EL (cell line): Measurements from ENCODE around the gene HNRNPAB.
"Not testable (repeated sequence)": the region's sequence is repeated elsewhere in the genome, so short reads cannot be mapped to it uniquely, and the experiment has no call there.

Experiments
- DNase-seq: peaks from one replicate; pipeline ENCODE4 v3.0.0-alpha.2; 2016

Gene HNRNPAB

GRCh38 chr5:178247481-178248456 lies 43.4 kb downstream of the HNRNPAB start:
- no peak for DNase-seq

- DNase-seq: no peak
Measured at GRCh38 chr5:178248750-178249149, 44.4 kb downstream of the HNRNPAB start.

GRCh38 chr5:178249191-178249989 lies 45.1 kb downstream of the HNRNPAB start:
- DNase-seq: peak; percentile 66

GRCh38 chr5:178250263-178250662 lies 45.9 kb downstream of the HNRNPAB start:
- DNase-seq: no peak

- no peak for DNase-seq
Measured at GRCh38 chr5:178252258-178252657, 47.9 kb downstream of the HNRNPAB start.

- DNase-seq: not testable (repeated sequence)
Measured at GRCh38 chr5:178253632-178254031, 49.3 kb downstream of the HNRNPAB start.

- no peak for DNase-seq
Measured at GRCh38 chr5:178256746-178257145, 52.4 kb downstream of the HNRNPAB start.

GRCh38 chr5:178257650-178258049 lies 53.3 kb downstream of the HNRNPAB start:
- no peak for DNase-seq

GRCh38 chr5:178259623-178260536 lies 55.5 kb downstream of the HNRNPAB start:
- DNase-seq: no peak
